Glutamatergic neuron (in vitro differentiated cells): ENCODE results near the gene ERFE. TPM values are rescaled to one million over a fixed set of nuclear protein-coding genes. Genes with fewer than 3 reads are reported as not detected.
"Not testable (repeated sequence)": the region's sequence is repeated elsewhere in the genome, so short reads cannot be mapped to it uniquely, and the experiment has no call there.

Source experiments
- DNase-seq: peaks from one replicate; pipeline ENCODE4 v3.0.0; 2022
- H3K27ac Mint-ChIP-seq: one replicate; pipeline ENCODE4 v1.8.0; 2020; ENCODE audit warnings: mild to moderate bottlenecking, mixed read lengths, inconsistent platforms; ENCODE audit not compliant: unreplicated experiment
- H3K27me3 Mint-ChIP-seq: one replicate; pipeline ENCODE4 v1.8.0; 2020; ENCODE audit warnings: mild to moderate bottlenecking, moderate library complexity, mixed read lengths, inconsistent platforms; ENCODE audit not compliant: unreplicated experiment
- H3K36me3 Mint-ChIP-seq: one replicate; pipeline ENCODE4 v1.8.0; 2020; ENCODE audit warnings: mild to moderate bottlenecking, mixed read lengths, inconsistent platforms; ENCODE audit not compliant: unreplicated experiment
- H3K4me1 Mint-ChIP-seq: one replicate; pipeline ENCODE4 v1.8.0; 2020; ENCODE audit warnings: mild to moderate bottlenecking, low read depth, mixed read lengths, inconsistent platforms; ENCODE audit not compliant: unreplicated experiment
- H3K4me3 Mint-ChIP-seq: one replicate; pipeline ENCODE4 v1.8.0; 2020; ENCODE audit warnings: mild to moderate bottlenecking, mixed read lengths, inconsistent platforms; ENCODE audit not compliant: unreplicated experiment
- H3K9me3 Mint-ChIP-seq: one replicate; pipeline ENCODE4 v1.8.0; 2020; ENCODE audit warnings: mild to moderate bottlenecking, moderate library complexity, mixed read lengths, inconsistent platforms; ENCODE audit not compliant: unreplicated experiment
- CTCF ChIP-seq: fragments of 200-600 bp; sonication (generic); IDR thresholded peaks from one replicate; pipeline ENCODE4 v1.5.0; 2021; ENCODE audit not compliant: partially characterized antibody, unreplicated experiment
- total RNA-seq: library from RNA; stranded (reverse); fragmentation: NEBNext Ultra II Directional; extraction: Animal tissue kit (Norgen Biotek cat#: 25700); gene quantifications from one replicate; pipeline ENCODE4 v1.2.1, GENCODE V29; 2021; ENCODE audit not compliant: unreplicated experiment

The ERFE gene
- total RNA-seq, 1 donor from 2014 or later = 12.2 TPM

GRCh38 chr2:238168196-238169047 is 9.7 kb downstream of the ERFE start:
- no peaks in the 10 kb centered on the region for H3K36me3 Mint-ChIP-seq
- no peak for DNase-seq
- no peak overlapping the region for H3K27ac Mint-ChIP-seq
- H3K27me3 Mint-ChIP-seq = peaks cover 18% of the 10 kb centered on the region
- H3K9me3 Mint-ChIP-seq = peaks cover 6% of the 10 kb centered on the region
- H3K4me3 Mint-ChIP-seq = no peak overlapping the region
- no peak for TF ChIP-seq CTCF
- H3K4me1 Mint-ChIP-seq = peaks cover 3% of the 10 kb centered on the region

GRCh38 chr2:238169048-238169707 is 10.4 kb downstream of the ERFE start:
- H3K4me3 Mint-ChIP-seq = no peak overlapping the region
- no peak overlapping the region for H3K27ac Mint-ChIP-seq
- peaks cover 18% of the 10 kb centered on the region for H3K27me3 Mint-ChIP-seq
- H3K36me3 Mint-ChIP-seq = no peaks in the 10 kb centered on the region
- peaks cover 8% of the 10 kb centered on the region for H3K9me3 Mint-ChIP-seq
- H3K4me1 Mint-ChIP-seq = peaks cover 3% of the 10 kb centered on the region
- DNase-seq = no peak
- no peak for TF ChIP-seq CTCF

- TF ChIP-seq CTCF = no peak
- Mint-ChIP-seq H3K27me3 (peaks cover 14% of the 10 kb centered on the region), H3K27ac (no peak overlapping the region), H3K4me1 (peaks cover 3% of the 10 kb centered on the region), H3K4me3 (no peak overlapping the region), H3K36me3 (no peaks in the 10 kb centered on the region), H3K9me3 (peaks cover 7% of the 10 kb centered on the region)
- DNase-seq = no peak
Measured at GRCh38 chr2:238169708-238170251, 11.0 kb downstream of the ERFE start.

- no peak for DNase-seq
- Mint-ChIP-seq H3K27ac (no peak overlapping the region), H3K4me1 (peaks cover 3% of the 10 kb centered on the region), H3K9me3 (peaks cover 7% of the 10 kb centered on the region), H3K4me3 (no peak overlapping the region), H3K27me3 (peaks cover 10% of the 10 kb centered on the region), H3K36me3 (no peaks in the 10 kb centered on the region)
- TF ChIP-seq CTCF = no peak
Measured at GRCh38 chr2:238170386-238171071, 11.8 kb downstream of the ERFE start.

GRCh38 chr2:238171072-238171431 is 12.3 kb downstream of the ERFE start:
- not testable (repeated sequence) for DNase-seq, H3K9me3 Mint-ChIP-seq, H3K27me3 Mint-ChIP-seq, H3K27ac Mint-ChIP-seq, H3K4me3 Mint-ChIP-seq, H3K36me3 Mint-ChIP-seq, H3K4me1 Mint-ChIP-seq
